ENCODE data around the gene GMEB1. TPM values are rescaled to one million over a fixed set of nuclear protein-coding genes. Genes with fewer than 3 reads are reported as not detected.
"Not testable (repeated sequence)": the region's sequence is repeated elsewhere in the genome, so short reads cannot be mapped to it uniquely, and the experiment has no call there.

The GMEB1 gene
- total RNA-seq, 1 donor from 2014 or later: 18.8 TPM

GRCh38 chr1:28750330-28750729 is 81.7 kb downstream of the GMEB1 start:
- Mint-ChIP-seq H3K9me3 (ENCODE audit: low read depth) (no peaks in the 10 kb centered on the region), H3K27me3 (no peaks in the 10 kb centered on the region), H3K27ac (peak overlapping the region; percentile 69), H3K36me3 (ENCODE audit: insufficient read depth) (peaks cover 25% of the 10 kb centered on the region), H3K4me1 (ENCODE audit: low read depth) (peaks cover 25% of the 10 kb centered on the region), H3K4me3 (ENCODE audit: low read depth) (no peak overlapping the region)
- no peak for TF ChIP-seq CTCF (IDR thresholded peaks at IDR 0.05; ENCODE audit: unreplicated experiment)
- no peak for DNase-seq (ENCODE audit: low spot score, unreplicated experiment)

DNA sequence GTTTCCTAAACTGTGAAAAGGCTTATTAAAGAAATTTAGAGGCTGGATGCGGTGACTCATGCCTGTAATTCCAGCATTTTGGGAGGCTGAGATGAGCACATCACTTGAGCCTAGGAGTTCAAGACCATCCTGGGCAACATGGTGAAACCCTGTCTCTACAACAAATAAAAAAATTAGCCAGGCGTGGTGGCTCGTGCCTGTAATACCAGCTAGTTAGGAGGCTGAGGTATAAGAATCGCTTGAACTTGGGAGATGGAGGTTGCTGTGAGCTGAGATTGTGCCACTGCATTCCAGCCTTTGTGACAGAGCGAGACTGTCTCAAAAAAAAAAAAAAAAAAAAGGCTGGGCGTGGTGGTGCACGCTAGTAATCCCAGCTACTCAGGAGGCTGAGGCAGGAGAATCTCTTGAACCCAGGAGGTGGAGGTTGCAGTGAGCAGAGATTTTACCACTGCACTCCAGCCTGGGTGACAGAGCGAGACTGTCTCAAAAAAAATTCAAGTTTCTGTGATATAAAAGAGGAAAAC is 82.2 kb downstream of the GMEB1 start:
- H3K27ac Mint-ChIP-seq; H3K27me3 Mint-ChIP-seq; DNase-seq (ENCODE audit: low spot score, unreplicated experiment); H3K9me3 Mint-ChIP-seq (ENCODE audit: low read depth); H3K4me3 Mint-ChIP-seq (ENCODE audit: low read depth): not testable (repeated sequence)
- Mint-ChIP-seq H3K36me3 (ENCODE audit: insufficient read depth) (peaks cover 25% of the 10 kb centered on the region), H3K4me1 (ENCODE audit: low read depth) (peaks cover 25% of the 10 kb centered on the region)

DNA sequence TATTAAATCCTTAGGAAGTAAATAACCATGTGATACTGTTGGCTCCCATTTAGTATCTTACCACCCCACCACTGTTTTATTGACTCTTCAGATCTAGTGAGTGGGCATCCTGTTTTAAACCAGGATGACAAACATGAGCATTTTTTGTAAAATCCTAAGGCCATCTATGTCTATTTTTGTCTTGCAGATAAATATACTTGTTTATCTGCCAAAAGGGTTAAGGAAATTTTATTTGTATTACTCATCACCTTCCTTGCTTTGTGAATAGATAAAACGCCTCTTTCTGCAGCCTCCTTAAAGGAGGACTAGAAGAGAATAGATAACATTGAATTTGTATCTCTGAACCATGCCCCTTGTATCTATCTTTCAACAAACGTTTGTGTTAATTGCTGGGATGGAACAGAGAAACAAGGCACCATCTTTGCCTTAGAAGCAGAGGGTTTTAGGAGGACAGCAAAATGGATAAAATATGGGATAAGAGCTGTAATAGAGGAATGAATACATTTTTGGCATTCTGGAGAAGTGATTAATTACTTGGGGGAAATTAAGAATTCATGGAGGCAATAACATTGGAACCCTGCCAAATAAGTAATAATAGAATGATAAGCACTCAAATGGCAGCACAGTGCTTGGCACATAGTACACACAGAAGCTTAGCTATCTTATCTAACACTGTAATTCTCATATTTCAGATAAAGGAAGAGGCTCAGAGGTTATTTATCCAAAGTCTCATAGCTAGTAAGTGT is 82.9 kb downstream of the GMEB1 start:
- no peak for DNase-seq (ENCODE audit: low spot score, unreplicated experiment)
- H3K4me3 Mint-ChIP-seq (ENCODE audit: low read depth): no peak overlapping the region
- no peak overlapping the region for H3K27ac Mint-ChIP-seq
- H3K9me3 Mint-ChIP-seq (ENCODE audit: low read depth): no peaks in the 10 kb centered on the region
- H3K4me1 Mint-ChIP-seq (ENCODE audit: low read depth): peaks cover 22% of the 10 kb centered on the region
- peaks cover 22% of the 10 kb centered on the region for H3K36me3 Mint-ChIP-seq (ENCODE audit: insufficient read depth)
- H3K27me3 Mint-ChIP-seq: no peaks in the 10 kb centered on the region
- no peak for TF ChIP-seq CTCF (IDR thresholded peaks at IDR 0.05; ENCODE audit: unreplicated experiment)

- no peak for DNase-seq (ENCODE audit: low spot score, unreplicated experiment)
- no peaks in the 10 kb centered on the region for H3K9me3 Mint-ChIP-seq (ENCODE audit: low read depth)
- no peak overlapping the region for H3K27ac Mint-ChIP-seq
- TF ChIP-seq CTCF (IDR thresholded peaks at IDR 0.05; ENCODE audit: unreplicated experiment): no peak
- peaks cover 17% of the 10 kb centered on the region for H3K36me3 Mint-ChIP-seq (ENCODE audit: insufficient read depth)
- no peak overlapping the region for H3K4me3 Mint-ChIP-seq (ENCODE audit: low read depth)
- H3K4me1 Mint-ChIP-seq (ENCODE audit: low read depth): peaks cover 14% of the 10 kb centered on the region
- H3K27me3 Mint-ChIP-seq: no peaks in the 10 kb centered on the region
Observed at GRCh38 chr1:28755701-28756100, 87.1 kb downstream of the GMEB1 start.

GRCh38 chr1:28756846-28757245 is 88.3 kb downstream of the GMEB1 start:
- no peaks in the 10 kb centered on the region for H3K9me3 Mint-ChIP-seq (ENCODE audit: low read depth)
- H3K4me1 Mint-ChIP-seq (ENCODE audit: low read depth): peaks cover 10% of the 10 kb centered on the region
- no peak overlapping the region for H3K4me3 Mint-ChIP-seq (ENCODE audit: low read depth)
- peak; percentile 26 for TF ChIP-seq CTCF (IDR thresholded peaks at IDR 0.05; ENCODE audit: unreplicated experiment)
- DNase-seq (ENCODE audit: low spot score, unreplicated experiment): no peak
- H3K36me3 Mint-ChIP-seq (ENCODE audit: insufficient read depth): peaks cover 14% of the 10 kb centered on the region
- H3K27me3 Mint-ChIP-seq: no peaks in the 10 kb centered on the region
- H3K27ac Mint-ChIP-seq: peak overlapping the region; percentile 21

GRCh38 chr1:28758420-28758819 is 89.8 kb downstream of the GMEB1 start:
- TF ChIP-seq CTCF (IDR thresholded peaks at IDR 0.05; ENCODE audit: unreplicated experiment): no peak
- H3K36me3 Mint-ChIP-seq (ENCODE audit: insufficient read depth): peaks cover 14% of the 10 kb centered on the region
- peaks cover 9% of the 10 kb centered on the region for H3K4me1 Mint-ChIP-seq (ENCODE audit: low read depth)
- H3K27ac Mint-ChIP-seq: no peak overlapping the region
- no peak overlapping the region for H3K4me3 Mint-ChIP-seq (ENCODE audit: low read depth)
- no peaks in the 10 kb centered on the region for H3K9me3 Mint-ChIP-seq (ENCODE audit: low read depth)
- DNase-seq (ENCODE audit: low spot score, unreplicated experiment): no peak
- H3K27me3 Mint-ChIP-seq: no peaks in the 10 kb centered on the region
